GM18858 (cell line): ENCODE data around the gene PRPF6.
"Not testable (repeated sequence)": the region's sequence is repeated elsewhere in the genome, so short reads cannot be mapped to it uniquely, and the experiment has no call there.

ENCODE experiments used
- ATAC-seq: cut with Tn5 transposase; IDR thresholded peaks from one replicate; pipeline ENCODE4 v1.9.1; 2021; ENCODE audit not compliant: unreplicated experiment

The PRPF6 gene

GRCh38 chr20:64010711-64011237, 29.8 kb downstream of the PRPF6 start:
- ATAC-seq: no peak

- no peak for ATAC-seq
These were observed 30.4 kb downstream of the PRPF6 start for GRCh38 chr20:64011366-64011779.

GRCh38 chr20:64012385-64013154, 31.6 kb downstream of the PRPF6 start:
- not testable (repeated sequence) for ATAC-seq

DNA sequence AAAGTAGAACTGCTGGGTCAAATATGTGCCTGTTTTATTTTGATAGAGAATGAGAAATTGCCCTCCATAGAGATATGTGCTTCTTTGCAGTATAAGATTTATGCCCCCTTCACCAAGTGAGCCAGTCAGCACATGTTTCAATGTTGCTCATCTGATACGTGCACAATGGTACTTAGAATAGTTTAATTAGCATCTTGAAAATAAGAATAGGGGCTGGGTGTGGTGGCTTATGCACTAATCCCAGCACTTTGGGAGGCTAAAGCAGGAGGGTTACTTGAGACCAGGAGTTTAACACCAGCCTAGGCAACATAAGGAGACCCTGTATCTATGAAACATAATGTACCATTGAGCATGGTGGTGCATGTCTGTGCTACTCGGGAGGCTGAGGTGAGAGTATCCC, 34.7 kb downstream of the PRPF6 start:
- ATAC-seq: no peak

DNA sequence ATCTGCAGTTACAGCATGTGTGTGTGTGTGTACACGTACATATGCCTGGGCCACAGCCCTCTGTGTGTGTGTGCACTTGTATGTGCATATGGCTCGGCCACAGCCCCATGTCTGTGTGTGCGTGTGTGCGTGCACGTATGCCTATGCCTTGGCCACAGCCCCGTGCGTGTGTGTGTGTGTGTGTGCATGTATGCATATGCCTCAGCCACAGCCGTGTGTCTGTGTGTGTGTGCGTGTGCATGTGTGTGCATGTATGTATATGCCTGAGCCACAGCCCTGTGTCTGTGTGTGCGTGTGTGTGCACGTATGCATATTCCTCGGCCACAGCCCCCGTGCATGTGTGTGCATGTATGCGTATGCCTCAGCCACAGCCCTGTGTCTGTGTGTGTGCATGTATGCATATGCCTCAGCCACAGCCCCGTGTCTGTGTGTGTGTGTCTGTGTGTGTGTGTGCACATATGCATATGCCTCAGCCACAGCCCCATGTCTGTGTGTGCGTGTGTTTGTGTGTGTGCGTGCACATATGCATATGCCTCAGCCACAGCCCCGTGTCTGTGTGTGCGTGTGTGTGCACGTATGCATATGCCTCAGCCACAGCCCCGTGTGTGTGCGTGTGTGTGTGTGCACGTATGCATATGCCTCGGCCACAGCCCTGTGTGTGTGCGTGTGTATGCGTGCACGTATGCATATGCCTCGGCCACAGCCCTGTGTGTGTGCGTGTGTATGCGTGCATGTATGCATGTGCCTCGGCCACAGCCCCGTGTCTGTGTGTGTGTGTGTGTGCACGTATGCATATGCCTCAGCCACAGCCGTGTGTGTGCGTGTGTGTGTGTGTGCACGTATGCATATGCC, 40.4 kb downstream of the PRPF6 start:
- ATAC-seq: no peak

DNA sequence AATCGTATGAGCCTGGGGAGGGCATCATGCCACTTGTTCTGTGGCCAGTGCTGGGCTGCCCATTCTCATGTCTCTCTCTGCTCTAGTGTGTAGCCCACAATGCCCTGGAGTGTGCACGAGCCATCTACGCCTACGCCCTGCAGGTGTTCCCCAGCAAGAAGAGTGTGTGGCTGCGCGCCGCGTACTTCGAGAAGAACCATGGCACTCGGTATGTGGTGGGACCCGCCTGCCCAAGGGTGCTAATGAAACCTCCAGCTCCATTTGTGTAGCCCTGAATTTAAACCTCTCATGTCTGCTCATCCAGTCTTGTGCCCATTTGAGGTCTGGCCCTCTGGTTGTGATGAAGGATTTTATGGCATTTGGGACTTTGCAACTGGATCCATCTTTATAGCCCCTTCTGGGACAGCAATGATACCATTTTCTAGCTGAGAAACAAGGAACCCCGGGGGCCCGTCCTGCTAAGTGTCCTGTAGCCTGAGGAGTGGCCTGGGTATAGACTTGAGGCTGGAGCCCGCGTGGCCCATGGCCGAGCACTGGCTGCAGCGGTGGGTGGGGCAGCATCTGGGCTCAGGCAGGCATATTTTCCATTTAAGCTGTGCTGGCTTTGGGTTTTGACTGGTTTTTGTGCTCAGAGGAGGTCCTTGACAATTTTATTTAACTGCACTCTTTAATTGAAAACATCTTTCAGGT, 41.9 kb downstream of the PRPF6 start:
- ATAC-seq: no peak

DNA sequence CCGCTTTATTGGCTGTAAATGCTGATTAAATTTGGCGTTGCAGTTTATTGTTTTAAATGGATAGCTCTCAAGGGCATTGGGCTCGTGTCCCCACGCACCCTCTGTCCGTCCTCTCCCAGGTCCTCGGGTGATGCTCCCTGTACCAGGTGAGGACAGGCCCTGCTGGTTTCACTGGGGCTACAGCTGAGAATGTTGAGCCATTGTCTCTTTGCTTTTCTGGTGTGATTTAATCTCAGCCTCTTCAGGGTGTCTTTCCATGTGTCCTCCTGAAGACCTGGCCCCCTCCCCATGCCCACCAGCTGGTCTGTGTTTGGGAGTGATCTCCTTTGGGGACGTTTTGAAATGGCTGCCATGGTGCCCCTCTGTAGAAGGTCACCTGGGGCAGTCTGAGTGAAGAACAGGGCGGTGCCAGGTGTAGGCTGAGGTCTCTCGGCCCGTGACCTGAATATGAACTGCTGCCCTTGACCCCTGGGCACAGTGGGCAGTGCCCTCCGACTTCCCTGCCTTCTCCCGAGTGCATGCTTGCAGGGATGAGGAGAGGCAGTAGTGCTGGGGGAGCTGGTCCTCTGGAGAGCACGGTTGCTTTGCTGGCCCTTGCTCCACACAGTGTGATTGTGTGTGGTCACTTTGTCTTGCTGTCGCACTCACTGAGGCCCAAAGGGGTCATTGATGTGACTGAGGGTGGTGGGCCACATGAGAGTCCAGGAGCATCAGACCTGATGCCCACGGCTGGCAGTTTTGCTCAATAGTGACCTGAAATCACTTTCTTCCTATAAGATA, 42.6 kb downstream of the PRPF6 start:
- no peak for ATAC-seq

GRCh38 chr20:64024141-64024990, 43.4 kb downstream of the PRPF6 start:
- no peak for ATAC-seq

DNA sequence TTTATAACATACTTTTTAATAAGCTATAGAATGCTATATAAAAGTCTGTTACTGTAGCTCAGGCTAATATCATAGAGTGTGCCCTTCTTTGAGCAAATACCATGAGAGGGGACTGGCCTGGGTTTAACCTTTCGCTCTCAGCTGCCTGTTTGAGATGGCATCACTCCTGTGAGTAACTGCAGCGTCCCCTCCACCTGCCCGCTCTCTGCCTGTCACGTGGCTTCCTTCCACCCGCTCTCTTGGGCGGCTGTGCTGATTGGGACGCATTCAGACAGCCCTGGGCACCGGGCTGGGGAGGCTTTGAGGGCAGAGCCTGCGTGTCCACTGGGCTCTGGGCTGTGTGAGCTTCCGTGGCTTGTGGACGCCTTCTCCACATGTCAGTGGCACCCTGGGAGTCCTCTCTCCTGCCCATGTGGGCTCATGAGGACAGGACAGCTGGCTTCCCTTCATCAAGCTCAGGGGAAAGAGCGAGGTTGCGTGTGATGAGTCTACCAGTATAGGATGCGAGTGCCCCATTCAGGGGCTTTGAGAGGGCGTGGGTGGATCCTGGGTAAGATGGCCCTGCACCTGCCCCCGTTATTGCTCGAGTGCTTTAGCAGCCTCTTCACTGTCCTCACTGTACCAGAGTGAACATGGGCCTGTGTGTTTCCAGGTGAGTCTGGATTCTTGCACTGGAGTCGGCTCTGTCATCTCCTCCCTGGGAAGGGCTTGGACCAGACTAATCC, 44.3 kb downstream of the PRPF6 start:
- ATAC-seq: no peak

GRCh38 chr20:64025826-64026412, 45.0 kb downstream of the PRPF6 start:
- ATAC-seq: no peak

DNA sequence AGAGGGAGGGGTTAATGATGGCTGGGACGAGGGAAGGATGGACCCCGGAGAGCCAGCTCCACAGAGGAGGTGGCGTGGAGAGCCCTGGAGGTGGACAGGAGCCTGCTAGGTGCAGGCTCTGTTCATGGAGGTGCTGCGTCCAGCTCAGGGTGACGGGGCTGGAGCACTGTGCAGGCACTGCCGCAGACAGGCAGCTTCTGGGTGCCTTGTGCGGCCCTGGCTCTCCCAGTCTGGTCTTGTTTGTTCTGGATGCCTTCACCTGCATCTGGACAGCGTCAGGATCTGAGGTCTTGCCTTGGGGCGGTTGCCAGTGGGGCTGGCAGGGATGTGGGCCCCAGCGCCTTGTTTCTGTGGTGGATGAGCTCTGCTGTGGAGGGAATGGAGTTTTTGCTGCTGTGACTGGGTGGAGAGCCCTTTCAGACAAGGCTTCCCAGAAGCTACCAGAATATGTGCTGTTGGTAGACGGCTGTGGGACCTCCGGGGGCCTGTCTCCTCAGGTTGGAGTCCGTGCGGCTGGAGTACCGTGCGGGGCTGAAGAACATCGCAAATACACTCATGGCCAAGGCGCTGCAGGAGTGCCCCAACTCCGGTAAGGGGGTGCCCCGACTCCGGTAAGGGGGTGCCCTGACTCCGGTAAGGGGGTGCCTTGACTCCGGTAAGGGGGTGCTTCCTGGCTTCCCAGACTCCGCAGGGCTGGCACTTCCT, 47.2 kb downstream of the PRPF6 start:
- no peak for ATAC-seq

DNA sequence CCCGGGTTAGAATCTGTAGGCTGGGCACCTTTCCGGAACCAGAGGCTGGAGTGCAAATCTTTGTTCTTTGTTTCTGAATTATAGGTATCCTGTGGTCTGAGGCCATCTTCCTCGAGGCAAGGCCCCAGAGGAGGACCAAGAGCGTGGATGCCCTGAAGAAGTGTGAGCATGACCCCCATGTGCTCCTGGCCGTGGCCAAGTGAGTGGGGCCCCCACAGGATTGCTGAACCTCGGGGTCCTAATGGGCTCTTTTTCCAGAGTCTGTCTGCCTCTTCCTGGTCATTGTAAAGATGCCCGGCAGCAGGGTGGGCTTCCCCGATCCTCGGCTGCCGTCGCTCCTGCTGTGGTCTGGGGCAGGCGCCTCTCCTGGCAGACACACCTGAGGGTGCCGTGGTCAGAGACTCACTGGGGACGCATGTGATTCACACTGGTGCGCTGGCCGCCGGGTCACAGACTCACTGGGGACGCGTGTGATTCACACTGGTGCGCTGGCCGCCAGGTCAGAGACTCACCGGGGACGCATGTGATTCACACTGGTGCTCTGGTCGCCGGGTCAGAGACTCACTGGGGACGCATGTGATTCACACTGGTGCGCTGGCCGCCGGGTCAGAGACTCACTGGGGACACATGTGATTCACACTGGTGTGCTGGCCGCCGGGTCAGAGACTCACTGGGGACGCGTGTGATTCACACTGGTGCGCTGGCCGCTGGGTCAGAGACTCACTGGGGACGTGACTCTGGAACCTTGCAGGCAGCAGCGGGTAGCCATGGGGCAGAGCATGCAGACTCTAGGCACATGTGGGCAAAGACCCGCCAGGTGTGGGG, 48.6 kb downstream of the PRPF6 start:
- ATAC-seq: no peak

DNA sequence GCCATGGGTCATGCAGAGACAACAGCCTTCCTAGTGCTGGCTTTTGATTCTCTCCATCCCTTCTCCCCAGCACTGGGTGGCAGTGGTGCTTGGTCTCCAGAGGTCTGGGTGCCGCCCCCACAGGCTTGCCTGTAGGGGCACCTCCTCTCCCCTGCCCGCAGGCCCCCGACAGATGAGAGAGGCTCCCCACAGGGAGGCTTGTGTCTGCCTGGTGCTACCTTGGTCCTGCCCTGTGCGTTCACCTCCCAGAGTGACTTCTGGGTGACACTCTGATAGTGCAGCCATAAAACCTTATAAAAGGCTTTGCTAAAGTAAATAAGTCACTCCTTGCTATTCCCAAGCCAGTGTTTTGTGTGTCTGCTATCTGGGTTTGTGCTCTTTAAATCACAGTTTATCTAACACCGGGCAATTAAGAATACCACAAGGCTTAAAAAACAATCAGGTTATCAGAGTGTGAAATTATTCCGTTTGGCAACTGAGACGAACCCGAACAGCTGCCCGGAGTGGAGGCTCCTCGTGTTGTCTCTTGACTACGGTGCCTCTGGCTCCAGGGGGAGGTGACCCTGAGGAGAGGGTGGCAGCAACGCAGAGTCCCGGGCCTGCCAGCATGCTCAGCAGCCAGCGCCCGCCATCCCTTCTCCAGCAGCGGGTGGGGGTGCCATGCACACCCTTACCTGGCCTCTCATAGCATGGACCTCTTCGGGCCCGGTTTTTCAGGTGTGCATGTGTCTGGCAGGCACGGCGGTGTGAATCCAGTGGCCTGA, 49.6 kb downstream of the PRPF6 start:
- ATAC-seq: no peak

- ATAC-seq: no peak
These were observed 50.9 kb downstream of the PRPF6 start for GRCh38 chr20:64031822-64032314.

GRCh38 chr20:64032706-64033624, 52.0 kb downstream of the PRPF6 start:
- ATAC-seq: no peak
